DOHH2 (cell line): ENCODE data around the gene PARP1.

Experiments
- H3F3A ChIP-seq: fragments of 200-600 bp; sonication (generic), shearing (Covaris generic); 2 replicates; pipeline ENCODE4 v1.6.0; 2016; ENCODE audit warnings: antibody characterized with exemption, mild to moderate bottlenecking; ENCODE audit not compliant: control insufficient read depth, insufficient read depth
- H3K27ac ChIP-seq: fragments of 200-600 bp; sonication (generic); 2 replicates; pipeline ENCODE4 v1.5.1; 2014; ENCODE audit warnings: low read depth, mild to moderate bottlenecking, low read length, moderate library complexity
- H3K27me3 ChIP-seq: fragments of 200-600 bp; sonication (generic); 2 replicates; pipeline ENCODE4 v1.6.1; 2014; ENCODE audit warnings: mild to moderate bottlenecking, low read length, mixed read lengths; ENCODE audit not compliant: control insufficient read depth
- H3K36me3 ChIP-seq: fragments of 200-600 bp; sonication (generic); 2 replicates; pipeline ENCODE4 v1.6.1; 2014; ENCODE audit warnings: mild to moderate bottlenecking, low read length, moderate library complexity, mixed read lengths; ENCODE audit not compliant: control insufficient read depth
- H3K4me1 ChIP-seq: fragments of 200-600 bp; sonication (generic); 2 replicates; pipeline ENCODE4 v1.6.1; 2014; ENCODE audit warnings: mild to moderate bottlenecking, low read length, mixed read lengths; ENCODE audit not compliant: control insufficient read depth
- H3K4me2 ChIP-seq: fragments of 200-600 bp; sonication (generic); 2 replicates; pipeline ENCODE4 v1.6.0; 2014; ENCODE audit warnings: mild to moderate bottlenecking, low read length, moderate library complexity
- H3K4me3 ChIP-seq: fragments of 200-600 bp; sonication (generic); 2 replicates; pipeline ENCODE4 v1.5.1; 2014; ENCODE audit warnings: mild to moderate bottlenecking, low read length, mixed read lengths
- H3K79me2 ChIP-seq: fragments of 200-600 bp; sonication (generic); 2 replicates; pipeline ENCODE4 v1.6.1; 2014; ENCODE audit warnings: mild to moderate bottlenecking, low read length, mixed read lengths; ENCODE audit not compliant: control insufficient read depth
- H3K9me2 ChIP-seq: fragments of 200-600 bp; sonication (generic); replicated peaks from 2 replicates; pipeline ENCODE4 v1.6.1; 2014; ENCODE audit warnings: mild to moderate bottlenecking, low read length, mixed read lengths; ENCODE audit not compliant: control insufficient read depth
- H3K9me3 ChIP-seq: fragments of 200-600 bp; sonication (generic); 2 replicates; pipeline ENCODE4 v1.6.1; 2014; ENCODE audit warnings: antibody characterized with exemption, low read length, mixed read lengths; ENCODE audit not compliant: control insufficient read depth, insufficient read depth
- H4K20me1 ChIP-seq: fragments of 200-600 bp; sonication (generic); 2 replicates; pipeline ENCODE4 v1.6.0; 2014; ENCODE audit warnings: low read depth, mild to moderate bottlenecking, antibody characterized with exemption, low read length, moderate library complexity; ENCODE audit not compliant: control insufficient read depth, insufficient read depth
- EZH2phosphoT487 ChIP-seq: fragments of 200-600 bp; sonication (generic); IDR thresholded peaks from 2 replicates; pipeline ENCODE4 v1.6.1; 2017; ENCODE audit warnings: borderline replicate concordance, mild to moderate bottlenecking, antibody characterized with exemption, low read length, moderate library complexity, mixed read lengths
- TF ChIP-seq, protein P1 (sequence below): fragments of 200-600 bp; sonication (generic); IDR thresholded peaks from one replicate; pipeline ENCODE4 v1.5.1; 2014; ENCODE audit warnings: antibody characterized with exemption, mild to moderate bottlenecking, low read depth, low read length; ENCODE audit not compliant: poor library complexity, severe bottlenecking

The PARP1 gene

DNA sequence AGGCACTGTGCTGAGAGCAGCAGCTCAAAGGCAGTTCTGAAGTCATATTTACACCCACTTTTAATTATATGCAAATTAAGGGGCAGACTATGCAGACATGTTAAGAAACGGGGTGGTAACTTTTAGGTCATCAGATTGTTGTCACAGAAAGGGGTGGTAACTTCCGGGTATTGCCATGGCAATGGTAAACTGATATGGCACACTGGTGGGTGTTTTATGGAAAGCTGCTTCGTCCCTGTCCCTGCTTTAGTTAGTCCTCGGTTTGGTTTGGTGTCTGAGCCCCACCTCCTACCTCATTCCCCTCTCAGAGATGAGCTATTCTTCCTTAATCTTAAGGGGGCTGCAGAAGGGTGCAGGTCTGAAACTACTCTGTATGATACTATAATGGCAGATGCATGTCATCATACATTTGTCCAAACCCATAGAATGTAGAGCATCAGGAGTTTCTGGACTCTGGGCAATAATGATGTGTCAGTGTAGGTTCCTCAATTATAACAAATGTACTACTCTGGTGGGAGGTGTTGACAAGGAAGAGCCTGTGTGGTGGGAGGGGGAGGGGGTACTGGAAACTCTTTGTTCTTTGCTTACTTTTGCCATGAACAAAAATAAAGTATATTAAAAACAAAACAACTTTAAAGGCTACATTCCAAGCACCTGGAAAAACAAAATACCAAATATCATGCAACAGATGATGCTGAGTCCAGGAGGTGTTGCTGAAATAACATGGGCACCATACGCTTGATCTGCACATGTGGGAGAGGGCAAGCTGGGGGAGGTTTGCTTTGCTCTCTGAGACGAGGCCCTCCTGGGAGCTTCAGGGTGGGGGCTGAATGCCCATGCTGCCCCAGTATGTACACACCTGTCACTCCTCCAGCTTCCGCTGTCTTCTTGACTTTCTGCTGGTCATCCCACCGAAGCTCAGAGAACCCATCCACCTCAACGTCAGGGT, 6.3 kb downstream of the PARP1 start:
- TF ChIP-seq, protein P1, sequence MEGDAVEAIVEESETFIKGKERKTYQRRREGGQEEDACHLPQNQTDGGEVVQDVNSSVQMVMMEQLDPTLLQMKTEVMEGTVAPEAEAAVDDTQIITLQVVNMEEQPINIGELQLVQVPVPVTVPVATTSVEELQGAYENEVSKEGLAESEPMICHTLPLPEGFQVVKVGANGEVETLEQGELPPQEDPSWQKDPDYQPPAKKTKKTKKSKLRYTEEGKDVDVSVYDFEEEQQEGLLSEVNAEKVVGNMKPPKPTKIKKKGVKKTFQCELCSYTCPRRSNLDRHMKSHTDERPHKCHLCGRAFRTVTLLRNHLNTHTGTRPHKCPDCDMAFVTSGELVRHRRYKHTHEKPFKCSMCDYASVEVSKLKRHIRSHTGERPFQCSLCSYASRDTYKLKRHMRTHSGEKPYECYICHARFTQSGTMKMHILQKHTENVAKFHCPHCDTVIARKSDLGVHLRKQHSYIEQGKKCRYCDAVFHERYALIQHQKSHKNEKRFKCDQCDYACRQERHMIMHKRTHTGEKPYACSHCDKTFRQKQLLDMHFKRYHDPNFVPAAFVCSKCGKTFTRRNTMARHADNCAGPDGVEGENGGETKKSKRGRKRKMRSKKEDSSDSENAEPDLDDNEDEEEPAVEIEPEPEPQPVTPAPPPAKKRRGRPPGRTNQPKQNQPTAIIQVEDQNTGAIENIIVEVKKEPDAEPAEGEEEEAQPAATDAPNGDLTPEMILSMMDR: no peak
- TF ChIP-seq EZH2phosphoT487: no peak
- no peaks in the 10 kb centered on the region for H3K9me3 ChIP-seq
- H3K79me2 ChIP-seq: peaks cover 100% of the 10 kb centered on the region
- no peaks in the 10 kb centered on the region for H3K9me2 ChIP-seq
- peaks cover 15% of the 10 kb centered on the region for H3F3A ChIP-seq
- peak overlapping the region; percentile 94 for H3K27ac ChIP-seq
- H3K4me1 ChIP-seq: peaks cover 81% of the 10 kb centered on the region
- H3K4me2 ChIP-seq: peak overlapping the region; percentile 99
- H4K20me1 ChIP-seq: peaks cover 52% of the 10 kb centered on the region
- H3K36me3 ChIP-seq: peaks cover 98% of the 10 kb centered on the region
- no peaks in the 10 kb centered on the region for H3K27me3 ChIP-seq
- H3K4me3 ChIP-seq: peak overlapping the region; percentile 82

GRCh38 chr1:226400519-226401354, 7.2 kb downstream of the PARP1 start:
- no peak for TF ChIP-seq EZH2phosphoT487
- TF ChIP-seq, protein P1: no peak
- H3K9me2 ChIP-seq: no peaks in the 10 kb centered on the region
- H3K4me3 ChIP-seq: no peak overlapping the region
- H3K36me3 ChIP-seq: peaks cover 98% of the 10 kb centered on the region
- H3K27ac ChIP-seq: no peak overlapping the region
- peaks cover 11% of the 10 kb centered on the region for H3F3A ChIP-seq
- peaks cover 52% of the 10 kb centered on the region for H4K20me1 ChIP-seq
- no peak overlapping the region for H3K4me2 ChIP-seq
- peaks cover 81% of the 10 kb centered on the region for H3K4me1 ChIP-seq
- H3K79me2 ChIP-seq: peaks cover 100% of the 10 kb centered on the region
- no peaks in the 10 kb centered on the region for H3K9me3 ChIP-seq
- H3K27me3 ChIP-seq: no peaks in the 10 kb centered on the region

DNA sequence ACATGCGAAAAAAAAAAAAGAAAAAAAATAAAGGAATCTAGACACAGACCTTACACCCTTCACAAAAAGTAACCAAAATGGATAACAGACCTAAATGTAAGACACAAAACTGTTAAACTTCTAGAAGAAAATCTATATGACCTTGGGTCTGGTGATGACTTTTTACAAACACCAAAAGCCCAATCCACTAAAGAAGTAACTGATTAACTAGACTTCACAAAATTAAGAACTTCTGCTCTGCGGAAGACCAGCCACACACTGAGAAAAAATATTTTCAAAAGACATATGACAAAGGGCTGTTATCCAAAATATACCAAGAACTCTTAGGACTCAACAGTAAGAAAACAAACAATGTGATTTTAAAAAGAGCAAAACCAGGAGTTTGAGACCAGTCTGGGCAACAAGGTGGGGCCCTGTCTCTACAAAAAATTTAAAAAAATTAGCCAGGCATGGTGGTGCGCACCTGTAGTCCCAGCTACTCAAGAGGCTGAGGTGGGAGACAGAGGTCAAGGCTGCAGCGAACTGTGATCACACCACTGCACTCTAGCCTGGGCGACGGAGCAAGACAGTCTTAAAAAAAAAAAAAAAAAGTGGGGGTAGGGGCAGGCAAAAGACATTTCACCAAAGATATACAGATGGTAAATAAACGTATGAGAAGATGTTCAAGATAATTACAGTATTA, 9.8 kb downstream of the PARP1 start:
- no peak overlapping the region for H3K4me3 ChIP-seq
- peaks cover 100% of the 10 kb centered on the region for H3K36me3 ChIP-seq
- H3K4me2 ChIP-seq: peak overlapping the region; percentile 6; the same call in 1 of the 2 replicates
- peaks cover 53% of the 10 kb centered on the region for H4K20me1 ChIP-seq
- H3K4me1 ChIP-seq: peaks cover 62% of the 10 kb centered on the region
- H3K27me3 ChIP-seq: no peaks in the 10 kb centered on the region
- H3F3A ChIP-seq: peaks cover 6% of the 10 kb centered on the region
- H3K9me3 ChIP-seq: no peaks in the 10 kb centered on the region
- no peak for TF ChIP-seq EZH2phosphoT487
- TF ChIP-seq, protein P1: no peak
- H3K9me2 ChIP-seq: no peaks in the 10 kb centered on the region
- no peak overlapping the region for H3K27ac ChIP-seq
- H3K79me2 ChIP-seq: peaks cover 100% of the 10 kb centered on the region
